GM13976 (cell line): ENCODE results near the gene CISTR.

Source experiments
- DNase-seq: peaks from one replicate; pipeline ENCODE4 v3.0.0; 2012; ENCODE audit warnings: low spot score
- in situ Hi-C: fragments of 300-500 bp; cut with MboI; formaldehyde crosslinking; loops from one replicate; pipeline ENCODE4 v1.12.0; 2022; ENCODE audit warnings: low sequenced_read_pairs, mixed read lengths, inconsistent platforms; ENCODE audit not compliant: unreplicated experiment
- TF ChIP-seq, protein P1 (sequence below): IDR thresholded peaks from 2 replicates; pipeline ENCODE4 v1.5.1; 2012; ENCODE audit warnings: borderline replicate concordance, mild to moderate bottlenecking; ENCODE audit not compliant: insufficient read depth; ENCODE audit errors: extremely low read depth, missing control alignments, control extremely low read depth

CISTR gene

DNA sequence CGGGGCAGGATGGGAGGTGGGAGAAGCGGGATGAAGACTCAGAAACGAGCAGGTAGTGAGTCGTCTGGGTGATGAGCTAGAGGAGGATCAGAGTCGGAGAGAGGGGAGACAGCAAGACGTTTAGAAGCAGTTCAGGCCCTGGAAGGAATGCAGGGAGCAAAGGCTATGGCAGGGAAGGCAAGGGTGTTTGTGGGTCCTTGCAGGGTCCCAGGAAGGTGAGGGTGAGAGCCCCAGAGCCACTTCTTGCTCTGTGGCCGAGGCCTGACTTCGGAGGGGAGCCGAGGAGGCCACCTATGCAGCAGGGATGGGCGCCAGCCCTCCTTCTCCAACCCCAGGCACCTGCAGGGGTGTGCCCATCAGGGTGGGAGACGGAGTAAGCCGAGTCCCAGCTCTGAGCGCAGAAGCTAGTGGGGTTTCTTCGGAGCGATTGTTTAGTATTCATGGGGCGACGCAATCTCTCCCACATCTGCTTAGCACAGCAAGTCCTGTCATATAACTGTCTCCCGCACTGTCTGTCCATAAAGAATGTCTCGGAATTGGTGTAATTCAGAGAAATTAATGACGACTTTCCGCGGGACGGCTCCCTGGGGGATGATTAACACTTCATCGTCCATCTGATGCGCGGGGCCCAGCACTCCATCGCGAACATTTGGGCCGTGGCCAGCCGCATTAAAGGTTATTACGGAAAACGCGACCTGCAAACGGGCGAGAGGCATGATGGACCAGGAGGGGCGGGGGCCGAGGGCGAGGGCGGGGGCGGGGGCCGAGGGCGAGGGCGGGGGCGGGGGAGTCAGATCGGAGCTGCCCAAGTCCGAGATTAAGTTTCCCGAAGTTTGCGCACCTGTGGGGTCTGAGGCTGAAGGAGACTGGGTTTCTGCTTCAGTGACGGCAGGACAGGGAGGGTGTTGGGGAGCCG is 12.3 kb downstream of the CISTR start:
- in situ Hi-C loops = loop anchor here (5.0 to 10.0 kb wide), 2 partner anchors 37 to 195 kb away; no protein-coding TSS in a partner anchor
- TF ChIP-seq, protein P1, sequence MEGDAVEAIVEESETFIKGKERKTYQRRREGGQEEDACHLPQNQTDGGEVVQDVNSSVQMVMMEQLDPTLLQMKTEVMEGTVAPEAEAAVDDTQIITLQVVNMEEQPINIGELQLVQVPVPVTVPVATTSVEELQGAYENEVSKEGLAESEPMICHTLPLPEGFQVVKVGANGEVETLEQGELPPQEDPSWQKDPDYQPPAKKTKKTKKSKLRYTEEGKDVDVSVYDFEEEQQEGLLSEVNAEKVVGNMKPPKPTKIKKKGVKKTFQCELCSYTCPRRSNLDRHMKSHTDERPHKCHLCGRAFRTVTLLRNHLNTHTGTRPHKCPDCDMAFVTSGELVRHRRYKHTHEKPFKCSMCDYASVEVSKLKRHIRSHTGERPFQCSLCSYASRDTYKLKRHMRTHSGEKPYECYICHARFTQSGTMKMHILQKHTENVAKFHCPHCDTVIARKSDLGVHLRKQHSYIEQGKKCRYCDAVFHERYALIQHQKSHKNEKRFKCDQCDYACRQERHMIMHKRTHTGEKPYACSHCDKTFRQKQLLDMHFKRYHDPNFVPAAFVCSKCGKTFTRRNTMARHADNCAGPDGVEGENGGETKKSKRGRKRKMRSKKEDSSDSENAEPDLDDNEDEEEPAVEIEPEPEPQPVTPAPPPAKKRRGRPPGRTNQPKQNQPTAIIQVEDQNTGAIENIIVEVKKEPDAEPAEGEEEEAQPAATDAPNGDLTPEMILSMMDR = no peak
- DNase-seq = no peak

DNA sequence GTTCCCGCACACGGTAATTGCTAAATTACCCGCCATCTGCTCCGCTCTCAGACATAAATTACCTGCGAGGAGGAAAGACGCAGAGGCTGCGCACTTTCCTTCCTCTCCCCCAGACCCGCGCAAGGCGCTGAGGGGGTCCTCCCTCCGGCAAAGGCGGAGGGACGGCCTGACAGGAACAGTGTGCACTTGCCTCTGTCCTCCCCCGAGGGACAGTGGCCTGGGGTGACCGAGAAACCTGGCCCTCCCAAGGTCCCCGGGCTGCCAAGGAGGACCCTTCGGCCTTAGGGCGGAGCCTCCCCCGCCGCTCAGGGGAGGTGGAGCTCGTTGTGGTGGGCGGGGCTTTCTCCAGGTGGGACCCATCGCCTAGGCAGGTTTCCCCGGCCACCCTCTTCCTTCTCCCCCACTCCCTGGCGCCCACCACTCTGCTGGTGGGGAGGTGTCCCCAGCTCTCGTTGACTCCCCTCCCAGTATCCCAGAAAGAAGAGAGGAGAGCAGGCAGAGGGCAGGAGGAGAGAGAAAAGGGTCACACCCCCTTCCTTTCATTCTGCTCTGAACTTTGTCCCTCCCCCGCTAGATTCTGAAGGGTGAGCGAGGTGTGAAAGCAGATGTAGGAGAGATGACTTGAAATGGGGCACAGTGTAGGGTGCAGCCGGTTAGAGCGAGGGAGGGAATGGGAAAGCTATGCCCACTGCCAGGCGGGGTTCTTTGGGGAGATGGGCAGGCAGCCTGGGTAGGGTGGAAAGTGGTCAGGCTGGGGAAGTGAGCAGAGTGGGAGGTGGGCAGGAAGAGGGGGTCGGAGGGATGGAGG is 13.2 kb downstream of the CISTR start:
- in situ Hi-C loops = no loop called here
- TF ChIP-seq, protein P1 = no peak
- no peak for DNase-seq

DNA sequence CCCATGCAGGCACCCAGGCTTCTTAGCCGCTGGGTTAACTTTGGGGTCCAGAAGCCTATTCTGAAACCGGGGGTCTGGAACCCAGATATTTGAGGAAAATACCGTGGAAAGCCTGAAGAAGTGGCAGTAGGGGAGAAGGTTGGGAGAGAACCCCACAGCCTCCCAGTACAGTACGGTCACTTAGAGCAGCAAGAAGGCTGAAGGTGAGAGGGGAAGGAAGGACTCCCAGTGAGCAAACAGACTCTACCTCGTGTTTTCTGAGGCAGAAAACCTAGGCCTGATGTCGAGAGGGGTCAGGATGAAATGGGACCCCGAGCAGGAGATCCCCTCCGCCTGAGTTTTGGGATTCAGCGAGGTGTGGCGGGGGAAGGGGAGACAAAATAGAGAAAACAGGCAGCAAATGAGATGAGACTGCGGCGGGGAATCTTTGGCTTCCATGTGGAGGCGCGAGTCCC is 13.8 kb downstream of the CISTR start:
- in situ Hi-C loops = no loop called here
- TF ChIP-seq, protein P1 = no peak

DNA sequence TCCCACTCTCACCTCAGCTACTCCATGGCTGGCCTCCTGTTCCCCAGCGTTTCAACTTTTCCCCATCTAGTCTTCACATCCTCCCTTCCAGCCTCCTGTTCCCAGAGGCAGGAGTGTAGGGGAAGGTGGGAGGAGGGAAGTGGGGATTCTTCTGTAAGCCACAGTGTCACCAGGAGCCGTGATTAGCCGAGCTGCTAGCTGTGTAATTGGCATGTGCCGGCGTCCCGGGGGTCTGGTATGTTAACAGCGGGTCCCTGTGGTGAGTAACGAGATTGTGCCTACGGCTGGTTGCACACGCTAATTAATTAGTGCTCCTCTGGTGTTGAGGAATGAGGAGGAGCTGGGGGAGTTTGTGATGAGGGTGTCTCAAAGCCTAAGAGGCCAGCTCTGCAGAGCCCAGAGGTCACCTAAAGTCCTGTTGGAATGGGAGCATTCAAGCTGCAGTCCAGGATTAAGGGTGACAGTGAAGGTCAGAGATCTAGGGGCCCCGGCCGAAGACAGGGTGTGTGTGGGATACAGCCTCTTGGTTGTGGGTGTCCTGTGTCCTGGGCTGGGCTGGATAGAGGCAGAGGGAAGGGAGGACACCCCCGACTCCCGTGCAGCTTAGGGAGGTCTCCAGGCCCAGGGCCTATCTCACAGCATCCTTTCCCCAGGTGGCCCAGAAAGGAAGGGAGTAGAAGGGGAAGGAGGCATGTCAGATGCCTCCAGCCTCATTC is 14.5 kb downstream of the CISTR start:
- TF ChIP-seq, protein P1 = no peak
- no peak for DNase-seq
- in situ Hi-C loops = no loop called here

More for the DNA sequence above, 13.8 kb downstream of the CISTR start:
- DNase-seq = no peak

DNA sequence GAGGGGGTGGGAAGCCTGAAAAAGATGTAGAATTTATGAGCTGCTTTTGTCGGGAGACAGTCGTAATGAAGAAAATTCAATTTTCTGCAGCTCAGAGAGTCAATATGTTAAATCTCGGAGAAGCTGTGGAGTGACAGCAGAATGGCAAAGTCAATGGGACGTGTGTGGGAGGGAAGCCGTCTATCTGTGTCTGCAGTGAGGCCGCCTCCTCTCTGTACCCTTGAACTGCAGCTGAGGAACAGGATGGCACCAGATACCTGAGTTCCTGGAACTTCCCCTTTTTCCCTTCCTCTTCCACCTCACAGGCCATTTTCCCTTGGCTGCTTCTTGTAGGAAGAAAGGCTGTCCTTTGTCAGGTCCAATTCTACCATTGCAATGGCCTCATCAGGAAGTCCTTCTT is 15.2 kb downstream of the CISTR start:
- in situ Hi-C loops = no loop called here
- TF ChIP-seq, protein P1 = no peak
- no peak for DNase-seq

DNA sequence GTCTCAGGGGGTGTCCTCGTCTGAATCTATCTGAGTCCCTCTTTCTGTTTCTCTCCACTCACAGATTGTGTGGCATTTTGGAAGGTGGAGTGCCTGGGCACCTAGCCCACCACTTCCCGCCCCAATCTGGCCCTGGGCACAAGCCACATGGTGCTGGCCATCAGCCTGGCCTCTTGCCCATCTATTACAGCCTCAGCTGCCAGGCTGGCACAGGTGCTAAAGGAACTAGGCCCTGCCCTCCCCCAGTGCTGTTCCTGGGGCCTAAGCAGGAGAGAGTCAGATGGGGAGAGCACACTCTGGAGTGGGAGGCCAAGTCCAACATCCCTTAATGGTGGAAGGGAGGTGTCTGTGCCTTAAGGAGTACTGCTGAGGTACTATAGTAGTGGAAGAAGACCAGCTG is 16.2 kb downstream of the CISTR start:
- in situ Hi-C loops = no loop called here
- TF ChIP-seq, protein P1 = no peak
- no peak for DNase-seq
